HG03066 (cell line): ENCODE results near the gene ARSK.
"Not testable (repeated sequence)": the region's sequence is repeated elsewhere in the genome, so short reads cannot be mapped to it uniquely, and the experiment has no call there.

ENCODE experiments used
- ATAC-seq: cut with Tn5 transposase; IDR thresholded peaks from one replicate; pipeline ENCODE4 v1.9.1; 2021; ENCODE audit warnings: low read depth; ENCODE audit not compliant: unreplicated experiment

ARSK gene

GRCh38 chr5:95644351-95645042 lies 89.6 kb downstream of the ARSK start:
- peak; percentile 45 for ATAC-seq

GRCh38 chr5:95646226-95646568 lies 91.3 kb downstream of the ARSK start:
- not testable (repeated sequence) for ATAC-seq

GRCh38 chr5:95646569-95647431 lies 91.9 kb downstream of the ARSK start, which contains the start of gene RFESD:
TSS of gene RFESD (plus strand) at chr5:95646777. CDS start at chr5:95652272, 5,495 bp downstream.
- peak; percentile 94 for ATAC-seq

- no peak for ATAC-seq
Measured at GRCh38 chr5:95647886-95648860, 93.3 kb downstream of the ARSK start.

GRCh38 chr5:95649274-95649673 lies 94.4 kb downstream of the ARSK start:
- ATAC-seq = no peak

GRCh38 chr5:95649842-95650620 lies 95.1 kb downstream of the ARSK start:
- ATAC-seq = no peak

- ATAC-seq = no peak
Measured at GRCh38 chr5:95652849-95653248, 97.9 kb downstream of the ARSK start.

- no peak for ATAC-seq
Measured at GRCh38 chr5:95654196-95654595, 99.3 kb downstream of the ARSK start.
